Dendritic cell treated with granulocyte-macrophage colony-stimulating factor and Interleukin-4, amounts not matched to agents 40 ng/mL and 50 ng/mL, for 4 days (primary cell): Measurements from ENCODE around the gene TCHP.

ENCODE experiments used
- H3K27ac Mint-ChIP-seq: one replicate; pipeline ENCODE4 v1.8.0; 2022; ENCODE audit warnings: mild to moderate bottlenecking, mixed read lengths
- H3K27me3 Mint-ChIP-seq: one replicate; pipeline ENCODE4 v1.8.0; 2022; ENCODE audit warnings: mild to moderate bottlenecking, mixed read lengths
- H3K36me3 Mint-ChIP-seq: one replicate; pipeline ENCODE4 v1.8.0; 2022; ENCODE audit warnings: low read depth, mixed read lengths
- H3K4me1 Mint-ChIP-seq: one replicate; pipeline ENCODE4 v1.8.0; 2022; ENCODE audit warnings: low read depth, mixed read lengths
- H3K4me3 Mint-ChIP-seq: one replicate; pipeline ENCODE4 v1.8.0; 2022; ENCODE audit warnings: mild to moderate bottlenecking, moderate library complexity, mixed read lengths
- H3K9me3 Mint-ChIP-seq: one replicate; pipeline ENCODE4 v1.8.0; 2022; ENCODE audit warnings: mixed read lengths
- intact Hi-C: fragments of 100-400 bp; cut with micrococcal nuclease; formaldehyde crosslinking; loops from one replicate; pipeline ENCODE4 v1.15.0; 2022

TCHP gene

GRCh38 chr12:109961201-109961600, 61.1 kb downstream of the TCHP start:
- no peaks in the 10 kb centered on the region for H3K9me3 Mint-ChIP-seq
- intact Hi-C loops, result no loop called here
- H3K27me3 Mint-ChIP-seq, result no peaks in the 10 kb centered on the region
- no peak overlapping the region for H3K27ac Mint-ChIP-seq
- H3K36me3 Mint-ChIP-seq, result peaks cover 97% of the 10 kb centered on the region
- no peak overlapping the region for H3K4me3 Mint-ChIP-seq
- H3K4me1 Mint-ChIP-seq, result no peaks in the 10 kb centered on the region

- H3K36me3 Mint-ChIP-seq, result peaks cover 97% of the 10 kb centered on the region
- H3K4me1 Mint-ChIP-seq, result no peaks in the 10 kb centered on the region
- no peaks in the 10 kb centered on the region for H3K9me3 Mint-ChIP-seq
- no peak overlapping the region for H3K4me3 Mint-ChIP-seq
- no peak overlapping the region for H3K27ac Mint-ChIP-seq
- no peaks in the 10 kb centered on the region for H3K27me3 Mint-ChIP-seq
- intact Hi-C loops, result no loop called here
Observed at GRCh38 chr12:109961612-109962011, 61.5 kb downstream of the TCHP start.

- peaks cover under 1% of the 10 kb centered on the region for H3K4me1 Mint-ChIP-seq
- no peak overlapping the region for H3K27ac Mint-ChIP-seq
- intact Hi-C loops, result no loop called here
- H3K27me3 Mint-ChIP-seq, result no peaks in the 10 kb centered on the region
- no peak overlapping the region for H3K4me3 Mint-ChIP-seq
- no peaks in the 10 kb centered on the region for H3K9me3 Mint-ChIP-seq
- H3K36me3 Mint-ChIP-seq, result peaks cover 94% of the 10 kb centered on the region
Observed at GRCh38 chr12:109962398-109962797, 62.3 kb downstream of the TCHP start.

GRCh38 chr12:109963330-109963729, 63.3 kb downstream of the TCHP start:
- Mint-ChIP-seq H3K36me3 (peaks cover 94% of the 10 kb centered on the region), H3K4me1 (peaks cover 10% of the 10 kb centered on the region), H3K27ac (no peak overlapping the region), H3K4me3 (no peak overlapping the region), H3K27me3 (no peaks in the 10 kb centered on the region), H3K9me3 (no peaks in the 10 kb centered on the region)
- intact Hi-C loops, result no loop called here

GRCh38 chr12:109963743-109964429, 63.8 kb downstream of the TCHP start:
- Mint-ChIP-seq H3K4me1 (peaks cover 10% of the 10 kb centered on the region), H3K36me3 (peaks cover 94% of the 10 kb centered on the region), H3K4me3 (no peak overlapping the region), H3K9me3 (no peaks in the 10 kb centered on the region), H3K27me3 (no peaks in the 10 kb centered on the region), H3K27ac (no peak overlapping the region)
- intact Hi-C loops, result no loop called here

- intact Hi-C loops, result no loop called here
- no peaks in the 10 kb centered on the region for H3K27me3 Mint-ChIP-seq
- H3K9me3 Mint-ChIP-seq, result no peaks in the 10 kb centered on the region
- no peak overlapping the region for H3K4me3 Mint-ChIP-seq
- peaks cover 97% of the 10 kb centered on the region for H3K36me3 Mint-ChIP-seq
- no peak overlapping the region for H3K27ac Mint-ChIP-seq
- H3K4me1 Mint-ChIP-seq, result peaks cover 10% of the 10 kb centered on the region
Observed at GRCh38 chr12:109966546-109966945, 66.5 kb downstream of the TCHP start.

- no peak overlapping the region for H3K27ac Mint-ChIP-seq
Observed at GRCh38 chr12:109967383-109968031, 67.4 kb downstream of the TCHP start.

More at GRCh38 chr12:109967383-109968031, 67.4 kb downstream of the TCHP start:
- Mint-ChIP-seq H3K9me3 (no peaks in the 10 kb centered on the region), H3K36me3 (peaks cover 97% of the 10 kb centered on the region), H3K27me3 (no peaks in the 10 kb centered on the region), H3K4me3 (no peak overlapping the region), H3K4me1 (peaks cover 10% of the 10 kb centered on the region)
- intact Hi-C loops, result no loop called here
